H1 (cell line): ENCODE results near the gene THADA. TPM values are rescaled to one million over a fixed set of nuclear protein-coding genes. Genes with fewer than 3 reads are reported as not detected.

Experiments used
- CTCF ChIA-PET: fragments of 300-600 bp; sonication (Branson Sonifier 250); formaldehyde crosslinking; loops from one replicate; lab custom pipeline; 2021; ENCODE audit not compliant: partially characterized antibody; lab: Charles Lee
- POLR2A ChIA-PET: fragments of 300-600 bp; sonication (Branson Sonifier 250); formaldehyde crosslinking; loops from one replicate; lab custom pipeline; 2021; ENCODE audit warnings: inconsistent platforms; ENCODE audit not compliant: partially characterized antibody; lab: Charles Lee
- DNase-seq, 2 experiments: peaks; one replicate each; pipeline versions ENCODE4 v3.0.0 to v3.0.0-alpha.2; 2010 to 2022; ENCODE audit warnings: low spot score in 2 of 2, low read depth in 1 of 2, mixed read lengths in 1 of 2
- FAIRE-seq: peaks from 2 replicates; lab custom pipeline; 2011; peaks lifted over from hg19 to GRCh38; lab: Jason Lieb, UNC
- H2AFZ ChIP-seq: 2 replicates; pipeline ENCODE4 v1.8.1; 2012; ENCODE audit warnings: low read length, inconsistent platforms
- H2AK5ac ChIP-seq: 2 replicates; pipeline ENCODE4 v1.6.1; 2013; ENCODE audit warnings: low read depth, low read length
- H2BK120ac ChIP-seq: replicated peaks from 2 replicates; pipeline ENCODE3; 2013; ENCODE audit warnings: low read depth, low read length, inconsistent platforms
- H2BK12ac ChIP-seq: 2 replicates; pipeline ENCODE4 v1.6.1; 2013; ENCODE audit warnings: low read depth, low read length
- H2BK15ac ChIP-seq: 2 replicates; pipeline ENCODE4 v1.6.1; 2013; ENCODE audit warnings: low read length
- H2BK20ac ChIP-seq: 2 replicates; pipeline ENCODE4 v1.6.1; 2013; ENCODE audit warnings: low read length
- H2BK5ac ChIP-seq: 2 replicates; pipeline ENCODE4 v1.6.1; 2013; ENCODE audit warnings: low read depth, low read length
- H3K14ac ChIP-seq: 2 replicates; pipeline ENCODE4 v1.6.1; 2013; ENCODE audit warnings: inconsistent platforms; ENCODE audit not compliant: insufficient read length
- H3K18ac ChIP-seq: 2 replicates; pipeline ENCODE4 v1.6.1; 2013; ENCODE audit warnings: low read length; ENCODE audit errors: extremely low read depth
- H3K23ac ChIP-seq: 2 replicates; pipeline ENCODE4 v1.6.1; 2013; ENCODE audit warnings: inconsistent platforms; ENCODE audit not compliant: insufficient read length
- H3K23me2 ChIP-seq: 2 replicates; pipeline ENCODE4 v1.6.1; 2013; ENCODE audit warnings: low read depth, low read length
- H3K27ac ChIP-seq: 2 replicates; pipeline ENCODE4 v1.6.1; 2011; ENCODE audit warnings: low read depth, low read length, inconsistent platforms
- H3K27me3 ChIP-seq, 4 experiments: replicated peaks in 1 of 4; 1 replicate in 1 of 4; 2 replicates in 3 of 4; pipeline versions ENCODE4 v1.6.1 to v1.8.1; 2011 to 2013; ENCODE audit warnings: low read length in 3 of 4, mild to moderate bottlenecking in 3 of 4, inconsistent platforms in 2 of 4, mixed read lengths in 2 of 4, moderate library complexity in 1 of 4; ENCODE audit not compliant: control insufficient read depth in 3 of 4, insufficient read depth in 3 of 4; ENCODE audit errors: extremely low read depth in 1 of 4
- H3K36me3 ChIP-seq, 4 experiments: 2 replicates each; pipeline versions ENCODE4 v1.6.1 to v1.8.1; 2011 to 2013; ENCODE audit warnings: mild to moderate bottlenecking in 4 of 4, low read length in 3 of 4, moderate library complexity in 2 of 4, control low read depth in 1 of 4, inconsistent platforms in 1 of 4; ENCODE audit not compliant: insufficient read depth in 4 of 4, control insufficient read depth in 2 of 4
- H3K4ac ChIP-seq: replicated peaks from 2 replicates; pipeline ENCODE3; 2013; ENCODE audit warnings: low read length, low read depth, mixed read lengths, inconsistent platforms; ENCODE audit not compliant: insufficient read length
- H3K4me1 ChIP-seq, 4 experiments: replicated peaks in 1 of 4; 1 replicate in 1 of 4; 2 replicates in 3 of 4; pipeline versions ENCODE4 v1.6.1 to v1.8.1; 2011 to 2013; ENCODE audit warnings: low read length in 3 of 4, inconsistent platforms in 2 of 4, mixed read lengths in 1 of 4; ENCODE audit not compliant: insufficient read depth in 4 of 4, control insufficient read depth in 3 of 4
- H3K4me2 ChIP-seq, 2 experiments: 2 replicates each; pipeline versions ENCODE4 v1.6.1 to v1.8.1; 2011 to 2013; ENCODE audit warnings: low read depth in 2 of 2, low read length in 2 of 2, control low read depth in 1 of 2, inconsistent platforms in 1 of 2, mild to moderate bottlenecking in 1 of 2; ENCODE audit not compliant: insufficient read depth in 1 of 2
- H3K4me3 ChIP-seq, 4 experiments: fragments of 200-600, 300-600 bp in 1 of 4; sonication (generic), shearing (Covaris generic), sonication (Bioruptor Twin) in 1 of 4; 2 replicates each; pipeline versions ENCODE4 v1.5.1 to v1.8.1; 2011 to 2016; ENCODE audit warnings: low read length in 4 of 4, low read depth in 3 of 4, control low read depth in 2 of 4, inconsistent platforms in 2 of 4, mild to moderate bottlenecking in 2 of 4, mixed read lengths in 1 of 4, moderate library complexity in 1 of 4; ENCODE audit not compliant: insufficient read depth in 2 of 4; ENCODE audit errors: extremely low read depth in 1 of 4
- H3K56ac ChIP-seq: replicated peaks from 2 replicates; pipeline ENCODE3; 2013; ENCODE audit warnings: low read depth, mild to moderate bottlenecking, mixed read lengths, low read length, inconsistent platforms; ENCODE audit not compliant: insufficient read length
- H3K79me1 ChIP-seq: 2 replicates; pipeline ENCODE4 v1.6.1; 2013; ENCODE audit warnings: low read depth, low read length, control low read depth
- H3K79me2 ChIP-seq, 2 experiments: 2 replicates each; pipeline versions ENCODE4 v1.6.1 to v1.8.1; 2012 to 2013; ENCODE audit warnings: low read length in 2 of 2, mild to moderate bottlenecking in 2 of 2, inconsistent platforms in 1 of 2; ENCODE audit not compliant: insufficient read depth in 2 of 2, control insufficient read depth in 1 of 2
- H3K9ac ChIP-seq, 4 experiments: replicated peaks in 1 of 4; 1 replicate in 1 of 4; 2 replicates in 3 of 4; pipeline versions ENCODE4 v1.6.1 to v1.8.1; 2011 to 2013; ENCODE audit warnings: low read depth in 3 of 4, low read length in 3 of 4, control low read depth in 2 of 4, mild to moderate bottlenecking in 2 of 4, moderate library complexity in 2 of 4, inconsistent platforms in 1 of 4; ENCODE audit errors: extremely low read depth in 1 of 4
- H3K9me3 ChIP-seq, 2 experiments: 2 replicates each; pipeline versions ENCODE4 v1.6.1 to v1.8.1; 2012 to 2013; ENCODE audit warnings: mild to moderate bottlenecking in 2 of 2, moderate library complexity in 2 of 2, control low read depth in 1 of 2, inconsistent platforms in 1 of 2, low read depth in 1 of 2, low read length in 1 of 2, mixed read lengths in 1 of 2; ENCODE audit not compliant: insufficient read depth in 2 of 2
- H4K20me1 ChIP-seq, 2 experiments: replicated peaks in 1 of 2; 2 replicates each; pipeline versions ENCODE3 to v1.8.1; 2011 to 2013; ENCODE audit warnings: inconsistent platforms in 2 of 2, low read length in 2 of 2, mild to moderate bottlenecking in 1 of 2; ENCODE audit not compliant: insufficient read depth in 2 of 2, control insufficient read depth in 1 of 2
- H4K5ac ChIP-seq: 2 replicates; pipeline ENCODE4 v1.6.1; 2013; ENCODE audit warnings: low read length, low read depth, mixed read lengths, inconsistent platforms; ENCODE audit not compliant: insufficient read length
- H4K8ac ChIP-seq: 2 replicates; pipeline ENCODE4 v1.8.0; 2013; ENCODE audit warnings: mild to moderate bottlenecking, moderate library complexity, low read length, inconsistent platforms; ENCODE audit not compliant: insufficient read depth; ENCODE audit errors: extremely low read depth
- H4K91ac ChIP-seq: replicated peaks from 2 replicates; pipeline ENCODE3; 2013; ENCODE audit warnings: low read length, mixed read lengths, inconsistent platforms; ENCODE audit not compliant: insufficient read length
- CREB1 ChIP-seq: IDR thresholded peaks from 2 replicates; pipeline ENCODE4 v1.6.1; 2012; ENCODE audit warnings: inconsistent platforms
- EZH2 ChIP-seq: fragments of 200-600 bp; sonication (generic); IDR thresholded peaks from 2 replicates; pipeline ENCODE4 v1.7.1; 2012; ENCODE audit warnings: low read depth, mild to moderate bottlenecking, moderate library complexity, low read length, inconsistent platforms; ENCODE audit not compliant: severe bottlenecking
- HDAC2 ChIP-seq, 2 experiments: fragments of 300-600 bp in 1 of 2; sonication (generic) in 1 of 2; IDR thresholded peaks; 2 replicates each; pipeline ENCODE4 v1.6.1; 2011 to 2012; ENCODE audit warnings: low read depth in 2 of 2, low read length in 2 of 2, mild to moderate bottlenecking in 2 of 2, moderate library complexity in 2 of 2, borderline replicate concordance in 1 of 2, inconsistent platforms in 1 of 2
- MAFK ChIP-seq: IDR thresholded peaks from 2 replicates; pipeline ENCODE4 v1.6.1; 2012; ENCODE audit warnings: low read depth, mild to moderate bottlenecking, improper control_type of control experiment, low read length
- RAD21 ChIP-seq, 2 experiments: IDR thresholded peaks in 1 of 2; conservative IDR thresholded peaks in 1 of 2; 2 replicates each; pipeline ENCODE4 v1.6.1; 2011; ENCODE audit warnings: low read depth in 2 of 2, low read length in 2 of 2, improper control_type of control experiment in 1 of 2, inconsistent platforms in 1 of 2, mild to moderate bottlenecking in 1 of 2, moderate library complexity in 1 of 2
- RBBP5 ChIP-seq: IDR thresholded peaks from 2 replicates; pipeline ENCODE4 v1.7.1; 2012; ENCODE audit warnings: low read depth, mild to moderate bottlenecking, inconsistent platforms, low read length, moderate library complexity, borderline replicate concordance
- SIN3A ChIP-seq, 2 experiments: IDR thresholded peaks in 1 of 2; conservative IDR thresholded peaks in 1 of 2; 2 replicates each; pipeline ENCODE4 v1.6.1; 2011 to 2012; ENCODE audit warnings: low read length in 2 of 2, improper control_type of control experiment in 1 of 2, low read depth in 1 of 2, mild to moderate bottlenecking in 1 of 2
- ZNF274 ChIP-seq: IDR thresholded peaks from 2 replicates; pipeline ENCODE4 v1.7.0; 2012; ENCODE audit warnings: low read length, borderline replicate concordance; ENCODE audit errors: extremely low read depth
- WGBS, 2 experiments: shearing (Covaris generic) in 1 of 2; methylation state at CpG; one replicate each; pipeline versions ENCODE4 v1.1.6 to v1.1.7; 2013 to 2015; ENCODE audit warnings: low lambda C conversion rate in 2 of 2, mixed read lengths in 2 of 2, inconsistent platforms in 1 of 2, low coverage in 1 of 2, missing lambda C conversion rate in 1 of 2; ENCODE audit not compliant: insufficient replicate concordance in 2 of 2, insufficient coverage in 1 of 2, insufficient read length in 1 of 2; ENCODE audit errors: extremely low coverage in 1 of 2, missing lambda C conversion rate in 1 of 2; 5-methylcytosine and 5-hydroxymethylcytosine counted together
- polyA plus RNA-seq, 7 experiments: library from polyadenylated mRNA; depleted of rRNA in 3 of 7; stranded (reverse) in 5 of 7; unstranded in 2 of 7; fragments of >200 nt in 5 of 7; fragments of 200-250 nt in 2 of 7; gene quantifications; 1 replicate in 5 of 7; 2 replicates in 1 of 7; 4 replicates in 1 of 7; pipeline versions ENCODE4 v1.2.1 to v1.2.3, GENCODE V29; 2011 to 2013; ENCODE audit warnings: missing spikeins in 2 of 7, mixed read lengths in 2 of 7
- total RNA-seq: library from RNA; stranded (reverse); fragmentation: NEBNext Ultra II Directional; extraction: Animal tissue kit (Norgen Biotek cat#: 25700); gene quantifications from 2 replicates; pipeline ENCODE4 v1.2.1, GENCODE V29; 2021
- TF ChIP-seq, protein P1 (sequence below): IDR thresholded peaks from 2 replicates; pipeline ENCODE4 v1.6.1; 2011; ENCODE audit warnings: low read depth, mild to moderate bottlenecking, low read length; ENCODE audit not compliant: insufficient read depth
- TF ChIP-seq, protein P2 (sequence below): IDR thresholded peaks from 2 replicates; pipeline ENCODE4 v1.6.1; 2012; ENCODE audit warnings: inconsistent platforms

THADA gene
- total and polyA plus RNA-seq, 2 of the 8 experiments (the other 6 are each of a cell fraction or from before 2014, with no cell fraction given) = 22.4 to 26.8 TPM

- H3K4me1 ChIP-seq = peaks cover 0 to 3% (median 0%) of the 10 kb centered on the region in 4 experiments; a peak in 1 of 7 replicates
- no peaks in the 10 kb centered on the region for H3K27me3 ChIP-seq
- FAIRE-seq (no peak), DNase-seq (no peak)
- 89% methylated on average over 5 of the region's 5 CpGs; no CpG with 5 or more reads in 1 of the 2 experiments for WGBS, 2 experiments
- H3K18ac ChIP-seq = no peak overlapping the region
- no peak overlapping the region for H3K23ac ChIP-seq
- H3K9ac ChIP-seq = no peak overlapping the region
- no peak overlapping the region for H2AFZ ChIP-seq
- no peak overlapping the region for H3K4me3 ChIP-seq
- CTCF ChIA-PET = interaction anchor here (0.7 to 1.2 kb wide), 3 partner anchors 9 to 174 kb away, joined by 3 read pairs; no protein-coding TSS in a partner anchor
- POLR2A ChIA-PET = no interaction called here
- no peaks in the 10 kb centered on the region for H3K36me3 ChIP-seq
- H2BK20ac ChIP-seq = no peak overlapping the region
- no peak overlapping the region for H3K14ac ChIP-seq
- H2BK15ac ChIP-seq = no peak overlapping the region
- no peak overlapping the region for H2BK5ac ChIP-seq
- no peak overlapping the region for H3K56ac ChIP-seq
- no peak overlapping the region for H4K91ac ChIP-seq
- H3K4me2 ChIP-seq = no peak overlapping the region
- H4K20me1 ChIP-seq = no peaks in the 10 kb centered on the region
- H3K9me3 ChIP-seq = no peaks in the 10 kb centered on the region
- H3K23me2 ChIP-seq = no peaks in the 10 kb centered on the region
- no peak overlapping the region for H3K4ac ChIP-seq
- H4K8ac ChIP-seq = no peak overlapping the region
- H2BK12ac ChIP-seq = no peak overlapping the region
- no peak overlapping the region for H4K5ac ChIP-seq
- no peaks in the 10 kb centered on the region for H3K79me1 ChIP-seq
- H3K79me2 ChIP-seq = no peaks in the 10 kb centered on the region
- no peak overlapping the region for H2AK5ac ChIP-seq
- no peak overlapping the region for H2BK120ac ChIP-seq
- H3K27ac ChIP-seq = no peak overlapping the region
- TF ChIP-seq, protein P1, sequence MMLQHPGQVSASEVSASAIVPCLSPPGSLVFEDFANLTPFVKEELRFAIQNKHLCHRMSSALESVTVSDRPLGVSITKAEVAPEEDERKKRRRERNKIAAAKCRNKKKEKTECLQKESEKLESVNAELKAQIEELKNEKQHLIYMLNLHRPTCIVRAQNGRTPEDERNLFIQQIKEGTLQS = no peak
- TF ChIP-seq CREB1 = no peak
- no peak for TF ChIP-seq RBBP5
- TF ChIP-seq RAD21 (IDR thresholded peaks at IDR 0.05 in 1 of 2, conservative IDR thresholded peaks at IDR 0.05 in 1 of 2; ENCODE audit: low read depth in 2 of 2, low read length in 2 of 2) = no peak
- no peak for TF ChIP-seq EZH2
- TF ChIP-seq MAFK = no peak
- TF ChIP-seq, protein P2, sequence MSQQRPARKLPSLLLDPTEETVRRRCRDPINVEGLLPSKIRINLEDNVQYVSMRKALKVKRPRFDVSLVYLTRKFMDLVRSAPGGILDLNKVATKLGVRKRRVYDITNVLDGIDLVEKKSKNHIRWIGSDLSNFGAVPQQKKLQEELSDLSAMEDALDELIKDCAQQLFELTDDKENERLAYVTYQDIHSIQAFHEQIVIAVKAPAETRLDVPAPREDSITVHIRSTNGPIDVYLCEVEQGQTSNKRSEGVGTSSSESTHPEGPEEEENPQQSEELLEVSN = no peak
- no peak for TF ChIP-seq HDAC2 (IDR thresholded peaks at IDR 0.05; ENCODE audit: borderline replicate concordance in 1 of 2, low read depth in 2 of 2, low read length in 2 of 2)
- TF ChIP-seq SIN3A (conservative IDR thresholded peaks at IDR 0.05 in 1 of 2, IDR thresholded peaks at IDR 0.05 in 1 of 2; ENCODE audit: low read depth in 1 of 2, low read length in 2 of 2) = no peak
- no peak for TF ChIP-seq ZNF274
Measured at GRCh38 chr2:43616967-43617680, 21.3 kb upstream of the THADA start.
